Measurements from ENCODE around the gene ULBP2.
"Not testable (repeated sequence)": the region's sequence is repeated elsewhere in the genome, so short reads cannot be mapped to it uniquely, and the experiment has no call there.

Gene ULBP2

GRCh38 chr6:149941583-149942460, at the start of gene ULBP2:
ULBP2 (plus strand) TSS chr6:149942014; CDS start chr6:149942073, 59 bp downstream.
- DNase-seq, result peak; percentile 84

- DNase-seq, result peak; percentile 15
These were observed 46.7 kb upstream of the ULBP2 start for GRCh38 chr6:149895048-149895590.

GRCh38 chr6:149895833-149896271, 46.0 kb upstream of the ULBP2 start:
- DNase-seq, result peak; percentile 91

GRCh38 chr6:149896491-149896890, 45.3 kb upstream of the ULBP2 start:
- DNase-seq, result peak; percentile 20

- no peak for DNase-seq
These were observed 44.7 kb upstream of the ULBP2 start for GRCh38 chr6:149897015-149897697.

- peak; percentile 66 for DNase-seq
These were observed 43.7 kb upstream of the ULBP2 start, which contains the start of gene RAET1E for GRCh38 chr6:149897855-149898744. RAET1E (minus strand) TSS chr6:149898113; CDS start chr6:149890901, 7,212 bp downstream.

GRCh38 chr6:149898966-149899365, 42.8 kb upstream of the ULBP2 start:
- DNase-seq, result no peak

- DNase-seq, result no peak
These were observed 42.3 kb upstream of the ULBP2 start for GRCh38 chr6:149899486-149899885.

- DNase-seq, result no peak
These were observed 41.7 kb upstream of the ULBP2 start for GRCh38 chr6:149899926-149900619.

- no peak for DNase-seq
These were observed 41.0 kb upstream of the ULBP2 start for GRCh38 chr6:149900620-149901443.

GRCh38 chr6:149901444-149902140, 40.2 kb upstream of the ULBP2 start:
- DNase-seq, result no peak

GRCh38 chr6:149903938-149904611, 37.7 kb upstream of the ULBP2 start:
- DNase-seq, result no peak

GRCh38 chr6:149904661-149905370, 37.0 kb upstream of the ULBP2 start:
- no peak for DNase-seq

- DNase-seq, result no peak
These were observed 36.4 kb upstream of the ULBP2 start for GRCh38 chr6:149905371-149905910.

GRCh38 chr6:149905911-149906371, 35.9 kb upstream of the ULBP2 start:
- no peak for DNase-seq

GRCh38 chr6:149906405-149906804, 35.4 kb upstream of the ULBP2 start:
- DNase-seq, result no peak

GRCh38 chr6:149907317-149907716, 34.5 kb upstream of the ULBP2 start:
- no peak for DNase-seq

GRCh38 chr6:149908480-149908879, 33.3 kb upstream of the ULBP2 start:
- DNase-seq, result not testable (repeated sequence)

Measured in hematopoietic multipotent progenitor cell treated with erythropoietin and hydrocortisone succinate and interleukin-3 and kit ligand, for 8 days (in vitro differentiated cells).